H1 (cell line): ENCODE measurements around the gene SEPTIN5. TPM values are rescaled to one million over a fixed set of nuclear protein-coding genes. Genes with fewer than 3 reads are reported as not detected.
A peak's percentile ranks its signal among the peaks of the same experiment; 100 is the strongest.

Experiments used
- CTCF ChIA-PET: fragments of 300-600 bp; sonication (Branson Sonifier 250); formaldehyde crosslinking; loops from one replicate; lab custom pipeline; 2021; ENCODE audit not compliant: partially characterized antibody; lab: Charles Lee
- POLR2A ChIA-PET: fragments of 300-600 bp; sonication (Branson Sonifier 250); formaldehyde crosslinking; loops from one replicate; lab custom pipeline; 2021; ENCODE audit warnings: inconsistent platforms; ENCODE audit not compliant: partially characterized antibody; lab: Charles Lee
- DNase-seq, 2 experiments: peaks; one replicate each; pipeline versions ENCODE4 v3.0.0 to v3.0.0-alpha.2; 2010 to 2022; ENCODE audit warnings: low spot score in 2 of 2, low read depth in 1 of 2, mixed read lengths in 1 of 2
- FAIRE-seq: peaks from 2 replicates; lab custom pipeline; 2011; peaks lifted over from hg19 to GRCh38; lab: Jason Lieb, UNC
- H2AFZ ChIP-seq: 2 replicates; pipeline ENCODE4 v1.8.1; 2012; ENCODE audit warnings: low read length, inconsistent platforms
- H2AK5ac ChIP-seq: 2 replicates; pipeline ENCODE4 v1.6.1; 2013; ENCODE audit warnings: low read depth, low read length
- H2BK120ac ChIP-seq: replicated peaks from 2 replicates; pipeline ENCODE3; 2013; ENCODE audit warnings: low read depth, low read length, inconsistent platforms
- H2BK12ac ChIP-seq: 2 replicates; pipeline ENCODE4 v1.6.1; 2013; ENCODE audit warnings: low read depth, low read length
- H2BK15ac ChIP-seq: 2 replicates; pipeline ENCODE4 v1.6.1; 2013; ENCODE audit warnings: low read length
- H2BK20ac ChIP-seq: 2 replicates; pipeline ENCODE4 v1.6.1; 2013; ENCODE audit warnings: low read length
- H2BK5ac ChIP-seq: 2 replicates; pipeline ENCODE4 v1.6.1; 2013; ENCODE audit warnings: low read depth, low read length
- H3K14ac ChIP-seq: 2 replicates; pipeline ENCODE4 v1.6.1; 2013; ENCODE audit warnings: inconsistent platforms; ENCODE audit not compliant: insufficient read length
- H3K18ac ChIP-seq: 2 replicates; pipeline ENCODE4 v1.6.1; 2013; ENCODE audit warnings: low read length; ENCODE audit errors: extremely low read depth
- H3K23ac ChIP-seq: 2 replicates; pipeline ENCODE4 v1.6.1; 2013; ENCODE audit warnings: inconsistent platforms; ENCODE audit not compliant: insufficient read length
- H3K23me2 ChIP-seq: 2 replicates; pipeline ENCODE4 v1.6.1; 2013; ENCODE audit warnings: low read depth, low read length
- H3K27ac ChIP-seq: 2 replicates; pipeline ENCODE4 v1.6.1; 2011; ENCODE audit warnings: low read depth, low read length, inconsistent platforms
- H3K27me3 ChIP-seq, 4 experiments: replicated peaks in 1 of 4; 1 replicate in 1 of 4; 2 replicates in 3 of 4; pipeline versions ENCODE4 v1.6.1 to v1.8.1; 2011 to 2013; ENCODE audit warnings: low read length in 3 of 4, mild to moderate bottlenecking in 3 of 4, inconsistent platforms in 2 of 4, mixed read lengths in 2 of 4, moderate library complexity in 1 of 4; ENCODE audit not compliant: control insufficient read depth in 3 of 4, insufficient read depth in 3 of 4; ENCODE audit errors: extremely low read depth in 1 of 4
- H3K36me3 ChIP-seq, 4 experiments: 2 replicates each; pipeline versions ENCODE4 v1.6.1 to v1.8.1; 2011 to 2013; ENCODE audit warnings: mild to moderate bottlenecking in 4 of 4, low read length in 3 of 4, moderate library complexity in 2 of 4, control low read depth in 1 of 4, inconsistent platforms in 1 of 4; ENCODE audit not compliant: insufficient read depth in 4 of 4, control insufficient read depth in 2 of 4
- H3K4ac ChIP-seq: replicated peaks from 2 replicates; pipeline ENCODE3; 2013; ENCODE audit warnings: low read length, low read depth, mixed read lengths, inconsistent platforms; ENCODE audit not compliant: insufficient read length
- H3K4me1 ChIP-seq, 4 experiments: replicated peaks in 1 of 4; 1 replicate in 1 of 4; 2 replicates in 3 of 4; pipeline versions ENCODE4 v1.6.1 to v1.8.1; 2011 to 2013; ENCODE audit warnings: low read length in 3 of 4, inconsistent platforms in 2 of 4, mixed read lengths in 1 of 4; ENCODE audit not compliant: insufficient read depth in 4 of 4, control insufficient read depth in 3 of 4
- H3K4me2 ChIP-seq, 2 experiments: 2 replicates each; pipeline versions ENCODE4 v1.6.1 to v1.8.1; 2011 to 2013; ENCODE audit warnings: low read depth in 2 of 2, low read length in 2 of 2, control low read depth in 1 of 2, inconsistent platforms in 1 of 2, mild to moderate bottlenecking in 1 of 2; ENCODE audit not compliant: insufficient read depth in 1 of 2
- H3K4me3 ChIP-seq, 4 experiments: fragments of 200-600, 300-600 bp in 1 of 4; sonication (generic), shearing (Covaris generic), sonication (Bioruptor Twin) in 1 of 4; 2 replicates each; pipeline versions ENCODE4 v1.5.1 to v1.8.1; 2011 to 2016; ENCODE audit warnings: low read length in 4 of 4, low read depth in 3 of 4, control low read depth in 2 of 4, inconsistent platforms in 2 of 4, mild to moderate bottlenecking in 2 of 4, mixed read lengths in 1 of 4, moderate library complexity in 1 of 4; ENCODE audit not compliant: insufficient read depth in 2 of 4; ENCODE audit errors: extremely low read depth in 1 of 4
- H3K56ac ChIP-seq: replicated peaks from 2 replicates; pipeline ENCODE3; 2013; ENCODE audit warnings: low read depth, mild to moderate bottlenecking, mixed read lengths, low read length, inconsistent platforms; ENCODE audit not compliant: insufficient read length
- H3K79me1 ChIP-seq: 2 replicates; pipeline ENCODE4 v1.6.1; 2013; ENCODE audit warnings: low read depth, low read length, control low read depth
- H3K79me2 ChIP-seq, 2 experiments: 2 replicates each; pipeline versions ENCODE4 v1.6.1 to v1.8.1; 2012 to 2013; ENCODE audit warnings: low read length in 2 of 2, mild to moderate bottlenecking in 2 of 2, inconsistent platforms in 1 of 2; ENCODE audit not compliant: insufficient read depth in 2 of 2, control insufficient read depth in 1 of 2
- H3K9ac ChIP-seq, 4 experiments: replicated peaks in 1 of 4; 1 replicate in 1 of 4; 2 replicates in 3 of 4; pipeline versions ENCODE4 v1.6.1 to v1.8.1; 2011 to 2013; ENCODE audit warnings: low read depth in 3 of 4, low read length in 3 of 4, control low read depth in 2 of 4, mild to moderate bottlenecking in 2 of 4, moderate library complexity in 2 of 4, inconsistent platforms in 1 of 4; ENCODE audit errors: extremely low read depth in 1 of 4
- H3K9me3 ChIP-seq, 2 experiments: 2 replicates each; pipeline versions ENCODE4 v1.6.1 to v1.8.1; 2012 to 2013; ENCODE audit warnings: mild to moderate bottlenecking in 2 of 2, moderate library complexity in 2 of 2, control low read depth in 1 of 2, inconsistent platforms in 1 of 2, low read depth in 1 of 2, low read length in 1 of 2, mixed read lengths in 1 of 2; ENCODE audit not compliant: insufficient read depth in 2 of 2
- H4K20me1 ChIP-seq, 2 experiments: replicated peaks in 1 of 2; 2 replicates each; pipeline versions ENCODE3 to v1.8.1; 2011 to 2013; ENCODE audit warnings: inconsistent platforms in 2 of 2, low read length in 2 of 2, mild to moderate bottlenecking in 1 of 2; ENCODE audit not compliant: insufficient read depth in 2 of 2, control insufficient read depth in 1 of 2
- H4K5ac ChIP-seq: 2 replicates; pipeline ENCODE4 v1.6.1; 2013; ENCODE audit warnings: low read length, low read depth, mixed read lengths, inconsistent platforms; ENCODE audit not compliant: insufficient read length
- H4K8ac ChIP-seq: 2 replicates; pipeline ENCODE4 v1.8.0; 2013; ENCODE audit warnings: mild to moderate bottlenecking, moderate library complexity, low read length, inconsistent platforms; ENCODE audit not compliant: insufficient read depth; ENCODE audit errors: extremely low read depth
- H4K91ac ChIP-seq: replicated peaks from 2 replicates; pipeline ENCODE3; 2013; ENCODE audit warnings: low read length, mixed read lengths, inconsistent platforms; ENCODE audit not compliant: insufficient read length
- SP2 ChIP-seq: IDR thresholded peaks from 2 replicates; pipeline ENCODE4 v1.6.1; 2012; ENCODE audit warnings: mild to moderate bottlenecking, low read length, inconsistent platforms
- SP4 ChIP-seq: IDR thresholded peaks from 2 replicates; pipeline ENCODE4 v1.6.1; 2012; ENCODE audit warnings: low read length, inconsistent platforms
- ZNF274 ChIP-seq: IDR thresholded peaks from 2 replicates; pipeline ENCODE4 v1.7.0; 2012; ENCODE audit warnings: low read length, borderline replicate concordance; ENCODE audit errors: extremely low read depth
- WGBS, 2 experiments: shearing (Covaris generic) in 1 of 2; methylation state at CpG; one replicate each; pipeline versions ENCODE4 v1.1.6 to v1.1.7; 2013 to 2015; ENCODE audit warnings: low lambda C conversion rate in 2 of 2, mixed read lengths in 2 of 2, inconsistent platforms in 1 of 2, low coverage in 1 of 2, missing lambda C conversion rate in 1 of 2; ENCODE audit not compliant: insufficient replicate concordance in 2 of 2, insufficient coverage in 1 of 2, insufficient read length in 1 of 2; ENCODE audit errors: extremely low coverage in 1 of 2, missing lambda C conversion rate in 1 of 2; 5-methylcytosine and 5-hydroxymethylcytosine counted together
- polyA plus RNA-seq, 7 experiments: library from polyadenylated mRNA; depleted of rRNA in 3 of 7; stranded (reverse) in 5 of 7; unstranded in 2 of 7; fragments of >200 nt in 5 of 7; fragments of 200-250 nt in 2 of 7; gene quantifications; 1 replicate in 5 of 7; 2 replicates in 1 of 7; 4 replicates in 1 of 7; pipeline versions ENCODE4 v1.2.1 to v1.2.3, GENCODE V29; 2011 to 2013; ENCODE audit warnings: missing spikeins in 2 of 7, mixed read lengths in 2 of 7
- total RNA-seq: library from RNA; stranded (reverse); fragmentation: NEBNext Ultra II Directional; extraction: Animal tissue kit (Norgen Biotek cat#: 25700); gene quantifications from 2 replicates; pipeline ENCODE4 v1.2.1, GENCODE V29; 2021

Gene SEPTIN5
- total and polyA plus RNA-seq, 2 of the 8 experiments (the other 6 are each of a cell fraction or from before 2014, with no cell fraction given) = 6.0 to 8.6 TPM

- CTCF ChIA-PET = interaction anchor here (1.0 to 5.0 kb wide), 8 partner anchors 10 to 207 kb away, joined by 3 to 43 read pairs (median 9); partner anchors contain the start of gene GP1BB
- no peak for DNase-seq
- WGBS, 2 experiments = 91% methylated on average over 14 of the region's 15 CpGs; no CpG with 5 or more reads in 1 of the 2 experiments
- TF ChIP-seq SP2 (no peak), SP4 (no peak), ZNF274 (no peak)
These were observed 26.3 kb downstream of the SEPTIN5 start for GRCh38 chr22:19740586-19740985.

More at GRCh38 chr22:19740586-19740985, 26.3 kb downstream of the SEPTIN5 start:
- Histone ChIP-seq H2AK5ac (no peak overlapping the region), H3K14ac (no peak overlapping the region), H3K23me2 (no peaks in the 10 kb centered on the region), H2AFZ (no peak overlapping the region), H2BK5ac (no peak overlapping the region), H3K9ac (no peak overlapping the region), H3K79me2 (no peaks in the 10 kb centered on the region), H4K20me1 (peaks cover 0 to 1% of the 10 kb centered on the region in 2 experiments), H3K23ac (no peak overlapping the region), H2BK12ac (no peak overlapping the region), H2BK15ac (no peak overlapping the region), H3K4me3 (no peak overlapping the region), H3K18ac (no peak overlapping the region), H3K79me1 (no peaks in the 10 kb centered on the region), H4K8ac (peak overlapping the region; percentile 21; the same call in 1 of the 2 replicates), H3K36me3 (no peaks in the 10 kb centered on the region), H4K91ac (no peak overlapping the region), H4K5ac (no peak overlapping the region), H2BK20ac (no peak overlapping the region), H3K56ac (no peak overlapping the region), H3K4me2 (no peak overlapping the region), H3K4me1 (peaks cover 0 to 14% (median 6%) of the 10 kb centered on the region in 4 experiments; a peak in 5 of 7 replicates), H2BK120ac (no peak overlapping the region), H3K27ac (no peak overlapping the region), H3K27me3 (no peaks in the 10 kb centered on the region; a peak in 1 of 7 replicates), H3K9me3 (no peaks in the 10 kb centered on the region), H3K4ac (no peak overlapping the region)
- FAIRE-seq = no peak
- POLR2A ChIA-PET = interaction anchor here (0.5 to 1.1 kb wide), 2 partner anchors 43 to 357 kb away, joined by 3 read pairs; no protein-coding TSS in a partner anchor
